Measurements from ENCODE around the gene FRK.
"Not testable (repeated sequence)": the region's sequence is repeated elsewhere in the genome, so short reads cannot be mapped to it uniquely, and the experiment has no call there.

The FRK gene

GRCh38 chr6:115971785-115972184 lies 88.9 kb downstream of the FRK start:
- TF ChIP-seq, protein P1, sequence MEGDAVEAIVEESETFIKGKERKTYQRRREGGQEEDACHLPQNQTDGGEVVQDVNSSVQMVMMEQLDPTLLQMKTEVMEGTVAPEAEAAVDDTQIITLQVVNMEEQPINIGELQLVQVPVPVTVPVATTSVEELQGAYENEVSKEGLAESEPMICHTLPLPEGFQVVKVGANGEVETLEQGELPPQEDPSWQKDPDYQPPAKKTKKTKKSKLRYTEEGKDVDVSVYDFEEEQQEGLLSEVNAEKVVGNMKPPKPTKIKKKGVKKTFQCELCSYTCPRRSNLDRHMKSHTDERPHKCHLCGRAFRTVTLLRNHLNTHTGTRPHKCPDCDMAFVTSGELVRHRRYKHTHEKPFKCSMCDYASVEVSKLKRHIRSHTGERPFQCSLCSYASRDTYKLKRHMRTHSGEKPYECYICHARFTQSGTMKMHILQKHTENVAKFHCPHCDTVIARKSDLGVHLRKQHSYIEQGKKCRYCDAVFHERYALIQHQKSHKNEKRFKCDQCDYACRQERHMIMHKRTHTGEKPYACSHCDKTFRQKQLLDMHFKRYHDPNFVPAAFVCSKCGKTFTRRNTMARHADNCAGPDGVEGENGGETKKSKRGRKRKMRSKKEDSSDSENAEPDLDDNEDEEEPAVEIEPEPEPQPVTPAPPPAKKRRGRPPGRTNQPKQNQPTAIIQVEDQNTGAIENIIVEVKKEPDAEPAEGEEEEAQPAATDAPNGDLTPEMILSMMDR (IDR thresholded peaks at IDR 0.05; ENCODE audit: extremely low read depth, insufficient read depth, missing control alignments) = no peak

DNA sequence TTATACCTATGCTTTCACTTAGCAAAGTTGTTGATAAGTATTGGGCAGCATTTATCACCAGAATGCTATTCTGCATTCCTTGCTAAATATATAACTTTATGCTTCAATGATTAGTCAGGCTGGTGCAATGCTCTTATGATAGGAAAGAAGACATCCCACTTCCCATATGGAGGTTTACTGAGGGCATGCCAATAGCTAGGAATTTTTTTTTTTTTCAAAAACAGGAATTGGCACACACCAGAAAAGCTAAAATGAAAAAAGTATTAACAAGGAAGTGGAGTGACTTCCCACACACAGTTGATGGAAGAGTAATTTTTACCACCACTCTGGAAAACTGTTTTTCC lies 90.8 kb downstream of the FRK start:
- DNase-seq (ENCODE audit: low spot score) = no peak
- in situ Hi-C loops (cut with MboI; ENCODE audit: low pct_unique_long_range_greater_than_20kb, low sequenced_read_pairs, unreplicated experiment) = no loop called here
- TF ChIP-seq, protein P1 (IDR thresholded peaks at IDR 0.05; ENCODE audit: extremely low read depth, insufficient read depth, missing control alignments) = no peak

More at GRCh38 chr6:115971785-115972184, 88.9 kb downstream of the FRK start:
- in situ Hi-C loops (cut with MboI; ENCODE audit: low pct_unique_long_range_greater_than_20kb, low sequenced_read_pairs, unreplicated experiment) = no loop called here
- DNase-seq (ENCODE audit: low spot score) = no peak

GRCh38 chr6:115969207-115969929 lies 91.3 kb downstream of the FRK start:
- in situ Hi-C loops (cut with MboI; ENCODE audit: low pct_unique_long_range_greater_than_20kb, low sequenced_read_pairs, unreplicated experiment) = no loop called here
- no peak for DNase-seq (ENCODE audit: low spot score)

DNA sequence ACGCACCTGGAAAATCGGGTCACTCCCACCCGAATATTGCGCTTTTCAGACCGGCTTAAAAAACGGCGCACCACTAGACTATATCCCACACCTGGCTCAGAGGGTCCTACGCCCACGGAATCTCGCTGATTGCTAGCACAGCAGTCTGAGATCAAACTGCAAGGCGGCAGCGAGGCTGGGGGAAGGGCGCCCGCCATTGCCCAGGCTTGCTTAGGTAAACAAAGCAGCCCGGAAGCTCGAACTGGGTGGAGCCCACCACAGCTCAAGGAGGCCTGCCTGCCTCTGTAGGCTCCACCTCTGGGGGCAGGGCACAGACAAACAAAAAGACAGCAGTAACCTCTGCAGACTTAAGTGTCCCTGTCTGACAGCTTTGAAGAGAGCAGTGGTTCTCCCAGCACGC lies 100.4 kb downstream of the FRK start:
- DNase-seq (ENCODE audit: low spot score); in situ Hi-C loops (cut with MboI; ENCODE audit: low pct_unique_long_range_greater_than_20kb, low sequenced_read_pairs, unreplicated experiment): not testable (repeated sequence)

More at GRCh38 chr6:115969207-115969929, 91.3 kb downstream of the FRK start:
- TF ChIP-seq, protein P1 (IDR thresholded peaks at IDR 0.05; ENCODE audit: extremely low read depth, insufficient read depth, missing control alignments) = no peak

GRCh38 chr6:115958958-115959357 lies 101.7 kb downstream of the FRK start:
- no peak for DNase-seq (ENCODE audit: low spot score)
- in situ Hi-C loops (cut with MboI; ENCODE audit: low pct_unique_long_range_greater_than_20kb, low sequenced_read_pairs, unreplicated experiment) = no loop called here
- TF ChIP-seq, protein P1 (IDR thresholded peaks at IDR 0.05; ENCODE audit: extremely low read depth, insufficient read depth, missing control alignments) = no peak

- TF ChIP-seq, protein P1 (IDR thresholded peaks at IDR 0.05; ENCODE audit: extremely low read depth, insufficient read depth, missing control alignments) = no peak
- DNase-seq (ENCODE audit: low spot score) = no peak
- in situ Hi-C loops (cut with MboI; ENCODE audit: low pct_unique_long_range_greater_than_20kb, low sequenced_read_pairs, unreplicated experiment) = no loop called here
Measured at GRCh38 chr6:115954740-115955139, 106.0 kb downstream of the FRK start.

GRCh38 chr6:115948751-115949150 lies 111.9 kb downstream of the FRK start:
- in situ Hi-C loops (cut with MboI; ENCODE audit: low pct_unique_long_range_greater_than_20kb, low sequenced_read_pairs, unreplicated experiment) = no loop called here
- DNase-seq (ENCODE audit: low spot score) = no peak
- TF ChIP-seq, protein P1 (IDR thresholded peaks at IDR 0.05; ENCODE audit: extremely low read depth, insufficient read depth, missing control alignments) = no peak

Data from GM13977 (cell line).